NB4 (cell line): ENCODE measurements around the gene RRAS.

ENCODE experiments used
- CTCF ChIP-seq: IDR thresholded peaks from one replicate; pipeline ENCODE4 v1.5.1; 2012; ENCODE audit warnings: low read depth, low read length
- MAX ChIP-seq: IDR thresholded peaks from 2 replicates; pipeline ENCODE4 v1.6.1; 2011; ENCODE audit warnings: low read depth, low read length
- POLR2A ChIP-seq: IDR thresholded peaks from 2 replicates; pipeline ENCODE4 v1.6.1; 2011; ENCODE audit warnings: mild to moderate bottlenecking; ENCODE audit not compliant: insufficient read length; ENCODE audit errors: extremely low read depth

GRCh38 chr19:49665036-49665350, 25.1 kb upstream of the RRAS start:
- TF ChIP-seq POLR2A (no peak), CTCF (no peak), MAX (no peak)
